GM12878 (cell line): ENCODE data around the gene MYO15B. TPM values are rescaled to one million over a fixed set of nuclear protein-coding genes. Genes with fewer than 3 reads are reported as not detected.

Experiments used
- ATAC-seq: fragments of 200-7000 bp; cut with Tn5 transposase; 3 replicates; pipeline ENCODE4 v1.9.1; 2020; ENCODE audit warnings: mild to moderate bottlenecking, moderate library complexity
- BruUV-seq: library from RNA; stranded (reverse); fragments of 400-500 nt; replicated peaks from 2 replicates; lab custom pipeline; 2021; lab: Mats Ljungman, UMichigan
- CTCF ChIA-PET: fragments of 300-600 bp; sonication (Branson Sonifier 250); formaldehyde crosslinking; extraction: SDS; loops from one replicate; lab custom pipeline; 2021; ENCODE audit warnings: inconsistent platforms; lab: Yijun Ruan, JAX
- POLR2A ChIA-PET: fragments of 350-600 bp; formaldehyde crosslinking; extraction: SDS; loops from one replicate; lab custom pipeline; 2021; ENCODE audit warnings: inconsistent platforms; lab: Charles Lee
- RAD21 ChIA-PET: fragments of 300-600 bp; sonication (Branson Sonifier 250); formaldehyde crosslinking; loops from one replicate; lab custom pipeline; 2023; ENCODE audit warnings: antibody characterized with exemption; ENCODE audit not compliant: unreplicated experiment; lab: Charles Lee
- SMC1A ChIA-PET: fragments of 300-600 bp; sonication (Branson Sonifier 250); formaldehyde crosslinking; loops from one replicate; lab custom pipeline; 2023; ENCODE audit not compliant: unreplicated experiment, uncharacterized antibody; lab: Charles Lee
- DNase-seq: peaks from one replicate; pipeline ENCODE4 v3.0.0-alpha.2; 2011; ENCODE audit warnings: low read depth, low spot score
- FAIRE-seq: peaks from 3 replicates; lab custom pipeline; 2011; peaks lifted over from hg19 to GRCh38; lab: Jason Lieb, UNC
- H2AFZ ChIP-seq: 2 replicates; pipeline ENCODE4 v1.6.0; 2011; ENCODE audit warnings: low read depth, low read length, control low read depth; ENCODE audit not compliant: control insufficient read depth
- H3K27ac ChIP-seq: 2 replicates; pipeline ENCODE4 v1.5.1; 2011; ENCODE audit warnings: control low read depth; ENCODE audit not compliant: control insufficient read depth, insufficient read depth
- H3K27me3 ChIP-seq, 2 experiments: replicated peaks in 1 of 2; 2 replicates each; pipeline versions ENCODE4 v1.6.0 to v1.6.1; 2011; ENCODE audit warnings: low read length in 1 of 2; ENCODE audit not compliant: control insufficient read depth in 2 of 2, insufficient read depth in 2 of 2
- H3K36me3 ChIP-seq, 2 experiments: 2 replicates each; pipeline ENCODE4 v1.5.1; 2011; ENCODE audit warnings: low read length in 1 of 2; ENCODE audit not compliant: control insufficient read depth in 2 of 2, insufficient read depth in 2 of 2
- H3K4me1 ChIP-seq: 2 replicates; pipeline ENCODE4 v1.6.1; 2011; ENCODE audit warnings: mild to moderate bottlenecking, low read length, moderate library complexity, mixed read lengths; ENCODE audit not compliant: control insufficient read depth, insufficient read depth
- H3K4me2 ChIP-seq: 2 replicates; pipeline ENCODE4 v1.6.0; 2011; ENCODE audit warnings: control low read depth; ENCODE audit not compliant: control insufficient read depth, insufficient read depth
- H3K4me3 ChIP-seq: fragments of 200-600 bp; sonication (generic); 2 replicates; pipeline ENCODE4 v1.5.1; 2016
- H3K79me2 ChIP-seq: 2 replicates; pipeline ENCODE4 v1.6.0; 2011; ENCODE audit warnings: low read length; ENCODE audit not compliant: control insufficient read depth, insufficient read depth
- H3K9ac ChIP-seq: 2 replicates; pipeline ENCODE4 v1.8.0; 2011; ENCODE audit warnings: low read length, control low read depth, mixed read lengths; ENCODE audit not compliant: control insufficient read depth, insufficient read depth
- H3K9me3 ChIP-seq: replicated peaks from 3 replicates; pipeline ENCODE4 v1.5.1; 2011; ENCODE audit warnings: mild to moderate bottlenecking, low read length; ENCODE audit not compliant: control insufficient read depth, insufficient read depth
- H4K20me1 ChIP-seq: 2 replicates; pipeline ENCODE4 v1.6.0; 2011; ENCODE audit not compliant: control insufficient read depth, insufficient read depth
- CHD4 ChIP-seq: fragments of 200-600 bp; sonication (generic); IDR thresholded peaks from 2 replicates; pipeline ENCODE4 v1.6.1; 2016; ENCODE audit warnings: mild to moderate bottlenecking
- CUX1 ChIP-seq: IDR thresholded peaks from 2 replicates; pipeline ENCODE4 v1.6.1; 2012; ENCODE audit warnings: improper control_type of control experiment, low read depth, low read length; ENCODE audit not compliant: insufficient replicate concordance
- EGR1 ChIP-seq, 2 experiments: IDR thresholded peaks; 1 replicate in 1 of 2; 2 replicates in 1 of 2; pipeline ENCODE4 v1.6.1; 2011 to 2012; ENCODE audit warnings: low read depth in 2 of 2, low read length in 2 of 2, borderline replicate concordance in 1 of 2, mild to moderate bottlenecking in 1 of 2, moderate library complexity in 1 of 2
- EZH2 ChIP-seq: IDR thresholded peaks from 2 replicates; pipeline ENCODE4 v1.6.1; 2012; ENCODE audit warnings: low read depth, mild to moderate bottlenecking, control low read depth, inconsistent platforms, low read length, borderline replicate concordance; ENCODE audit not compliant: control insufficient read depth
- GABPA ChIP-seq: IDR thresholded peaks from 2 replicates; pipeline ENCODE4 v1.6.1; 2014; ENCODE audit warnings: antibody characterized with exemption, low read depth, mild to moderate bottlenecking, inconsistent platforms
- KAT2A ChIP-seq: conservative IDR thresholded peaks from 2 replicates; pipeline ENCODE4 v1.6.1; 2011; ENCODE audit warnings: low read depth, low read length; ENCODE audit not compliant: control insufficient read depth
- MYB ChIP-seq: fragments of 150-350 bp; IDR thresholded peaks from 2 replicates; pipeline ENCODE4 v1.6.1; 2014; ENCODE audit warnings: mild to moderate bottlenecking, low read depth, low read length, borderline replicate concordance
- NFYB ChIP-seq: IDR thresholded peaks from 2 replicates; pipeline ENCODE4 v1.6.1; 2011; ENCODE audit warnings: low read depth, mild to moderate bottlenecking, low read length, improper control_type of control experiment, moderate library complexity; ENCODE audit not compliant: insufficient read depth
- RAD21 ChIP-seq: IDR thresholded peaks from 2 replicates; pipeline ENCODE4 v1.6.1; 2011; ENCODE audit warnings: mild to moderate bottlenecking, low read depth, low read length, moderate library complexity; ENCODE audit not compliant: insufficient read depth
- ZBTB33 ChIP-seq: fragments of 450-650 bp; IDR thresholded peaks from 2 replicates; pipeline ENCODE4 v1.6.1; 2017; ENCODE audit warnings: mild to moderate bottlenecking
- WGBS: methylation state at CpG from one replicate; pipeline ENCODE4 v1.1.6; 2016; ENCODE audit warnings: low lambda C conversion rate; ENCODE audit not compliant: insufficient replicate concordance, insufficient coverage; ENCODE audit errors: missing lambda C conversion rate; 5-methylcytosine and 5-hydroxymethylcytosine counted together
- in situ Hi-C: fragments of 300-500 bp; cut with MboI; formaldehyde crosslinking; loops from 9 replicates; pipeline ENCODE4 v1.14.3; 2018; ENCODE audit warnings: mixed read lengths
- intact Hi-C: fragments of 100-400 bp; cut with micrococcal nuclease; formaldehyde crosslinking; loops from one replicate; pipeline ENCODE4 v1.14.2; 2022; ENCODE audit not compliant: unreplicated experiment
- polyA plus RNA-seq, 11 experiments: library from polyadenylated mRNA; depleted of rRNA in 4 of 11; unstranded in 6 of 11; stranded (reverse) in 5 of 11; fragments of >200 nt; fragmentation: Nextera tagmentation in 4 of 11; fragmentation: Illumina TruSeq in 1 of 11; extraction: Ambion mirVana in 4 of 11; extraction: Trizol in 1 of 11; gene quantifications; 1 replicate in 1 of 11; 2 replicates in 10 of 11; pipeline versions ENCODE4 v1.2.1 to v1.2.3, GENCODE V29; 2011 to 2016; ENCODE audit warnings: inconsistent platforms in 2 of 11, missing spikeins in 2 of 11, low read depth in 1 of 11
- total RNA-seq, 4 experiments: library from RNA; depleted of rRNA in 3 of 4; stranded (reverse); fragments of >200 nt in 3 of 4; fragmentation: Illumina TruSeq in 1 of 4; extraction: Trizol in 1 of 4; gene quantifications; 2 replicates each; pipeline versions ENCODE4 v1.2.1 to v1.2.3, GENCODE V29; 2013 to 2021
- TF ChIP-seq, protein P1 (sequence below): fragments of 450-650 bp; IDR thresholded peaks from 2 replicates; pipeline ENCODE4 v1.6.1; 2017; ENCODE audit warnings: antibody characterized with exemption, mild to moderate bottlenecking, moderate library complexity

The MYO15B gene
- total and polyA plus RNA-seq, 10 of the 15 experiments (the other 5 are each of a cell fraction or from before 2014, with no cell fraction given): 0.67 to 15.4 (median 2.3) TPM; not detected in 1

DNA sequence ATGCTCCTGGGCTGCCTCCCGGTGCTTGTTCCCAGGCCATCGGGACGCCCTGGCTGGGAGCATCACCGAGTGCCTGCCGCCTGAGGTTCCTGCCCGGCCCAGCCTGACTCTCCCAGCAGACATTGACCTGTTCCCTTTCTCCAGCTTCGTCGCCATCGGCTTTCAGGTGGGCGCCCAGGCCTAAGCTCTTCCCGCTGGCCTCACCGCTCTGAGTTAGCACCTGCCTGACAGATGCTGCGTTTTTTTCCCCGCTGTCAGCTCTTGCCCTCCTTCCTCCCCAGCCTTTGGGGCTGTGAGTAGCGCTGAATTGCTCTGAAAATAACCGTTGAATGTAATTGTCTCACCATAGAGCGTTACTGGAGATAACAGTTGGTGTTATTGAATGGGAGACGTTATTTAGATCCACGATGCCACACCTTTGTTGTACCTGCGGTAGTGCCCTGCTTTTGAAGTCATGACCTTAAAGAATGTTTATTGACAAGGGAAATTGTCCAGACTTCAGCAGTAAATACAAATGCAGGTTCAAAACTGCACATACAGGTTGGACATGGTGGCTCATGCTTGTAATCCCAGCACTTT, 24.3 kb downstream of the MYO15B start:
- Histone ChIP-seq H3K4me3 (no peak overlapping the region), H3K4me1 (no peaks in the 10 kb centered on the region), H3K36me3 (no peaks in the 10 kb centered on the region), H3K79me2 (no peaks in the 10 kb centered on the region), H3K27ac (no peak overlapping the region), H2AFZ (no peak overlapping the region), H4K20me1 (no peaks in the 10 kb centered on the region), H3K9ac (no peak overlapping the region), H3K4me2 (no peak overlapping the region), H3K9me3 (no peaks in the 10 kb centered on the region), H3K27me3 (no peaks in the 10 kb centered on the region)
- DNase-seq: no peak
- ChIA-PET RAD21 (interaction anchor here (1.2 kb wide), 1 partner anchor 136 kb away, joined by 6 read pairs; no protein-coding TSS in a partner anchor), CTCF (interaction anchor here (0.8 to 1.9 kb wide), 7 partner anchors 8 to 185 kb away, joined by 3 to 10 read pairs (median 3); partner anchors contain the start of gene SMIM5), SMC1A (interaction anchor here (0.9 kb wide), 1 partner anchor 136 kb away, joined by 4 read pairs; no protein-coding TSS in a partner anchor), POLR2A (interaction anchor here (0.7 kb wide), 1 partner anchor 23 kb away, joined by 3 read pairs; no protein-coding TSS in a partner anchor)
- intact Hi-C loops: no loop called here
- in situ Hi-C loops: no loop called here
- no TSS peak for BruUV-seq
- FAIRE-seq: no peak
- no peak for ATAC-seq
- whole genome bisulfite sequencing: 66% methylated on average over 20 of the region's 20 CpGs
- no peak for TF ChIP-seq CHD4
- TF ChIP-seq KAT2A: no peak
- no peak for TF ChIP-seq CUX1
- no peak for TF ChIP-seq MYB
- TF ChIP-seq ZBTB33: no peak
- no peak for TF ChIP-seq NFYB
- TF ChIP-seq RAD21: no peak
- no peak for TF ChIP-seq EGR1 (IDR thresholded peaks at IDR 0.05; ENCODE audit: borderline replicate concordance in 1 of 2, low read depth in 2 of 2, low read length in 2 of 2)
- no peak for TF ChIP-seq GABPA
- TF ChIP-seq, protein P1, sequence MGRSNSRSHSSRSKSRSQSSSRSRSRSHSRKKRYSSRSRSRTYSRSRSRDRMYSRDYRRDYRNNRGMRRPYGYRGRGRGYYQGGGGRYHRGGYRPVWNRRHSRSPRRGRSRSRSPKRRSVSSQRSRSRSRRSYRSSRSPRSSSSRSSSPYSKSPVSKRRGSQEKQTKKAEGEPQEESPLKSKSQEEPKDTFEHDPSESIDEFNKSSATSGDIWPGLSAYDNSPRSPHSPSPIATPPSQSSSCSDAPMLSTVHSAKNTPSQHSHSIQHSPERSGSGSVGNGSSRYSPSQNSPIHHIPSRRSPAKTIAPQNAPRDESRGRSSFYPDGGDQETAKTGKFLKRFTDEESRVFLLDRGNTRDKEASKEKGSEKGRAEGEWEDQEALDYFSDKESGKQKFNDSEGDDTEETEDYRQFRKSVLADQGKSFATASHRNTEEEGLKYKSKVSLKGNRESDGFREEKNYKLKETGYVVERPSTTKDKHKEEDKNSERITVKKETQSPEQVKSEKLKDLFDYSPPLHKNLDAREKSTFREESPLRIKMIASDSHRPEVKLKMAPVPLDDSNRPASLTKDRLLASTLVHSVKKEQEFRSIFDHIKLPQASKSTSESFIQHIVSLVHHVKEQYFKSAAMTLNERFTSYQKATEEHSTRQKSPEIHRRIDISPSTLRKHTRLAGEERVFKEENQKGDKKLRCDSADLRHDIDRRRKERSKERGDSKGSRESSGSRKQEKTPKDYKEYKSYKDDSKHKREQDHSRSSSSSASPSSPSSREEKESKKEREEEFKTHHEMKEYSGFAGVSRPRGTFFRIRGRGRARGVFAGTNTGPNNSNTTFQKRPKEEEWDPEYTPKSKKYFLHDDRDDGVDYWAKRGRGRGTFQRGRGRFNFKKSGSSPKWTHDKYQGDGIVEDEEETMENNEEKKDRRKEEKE: no peak
- TF ChIP-seq EZH2: no peak
